Uterus (tissue), 2 donors: ENCODE results near the gene ADAMTS2.

Experiments used
- CTCF ChIP-seq, 4 experiments: fragments of 200-600 bp in 2 of 4; fragments of 450-650 bp in 2 of 4; sonication (generic) in 2 of 4; IDR thresholded peaks; one replicate each; pipeline ENCODE4 v1.5.1; 2016 to 2019; ENCODE audit warnings: antibody characterized with exemption in 4 of 4, mild to moderate bottlenecking in 2 of 4, moderate library complexity in 1 of 4
- POLR2A ChIP-seq, 2 donors: fragments of 450-650 bp; IDR thresholded peaks; one replicate each; pipeline ENCODE4 v1.6.1; 2016; ENCODE audit warnings: antibody characterized with exemption in 2 of 2, mild to moderate bottlenecking in 1 of 2, moderate library complexity in 1 of 2

GRCh38 chr5:179345183-179345432, 153 bp downstream of the ADAMTS2 start:
- TF ChIP-seq CTCF (IDR thresholded peaks at IDR 0.05) = peak in 1 of 4 experiments; percentile 1
- peak in 1 of 2 donors; percentile 29 for TF ChIP-seq POLR2A (IDR thresholded peaks at IDR 0.05)
